H9 (cell line): Measurements from ENCODE around the gene ARHGAP40. TPM values are rescaled to one million over a fixed set of nuclear protein-coding genes. Genes with fewer than 3 reads are reported as not detected.

ENCODE experiments used
- DNase-seq: peaks from one replicate; pipeline ENCODE4 v3.0.0-alpha.2; 2017
- H2AFZ ChIP-seq: one replicate; pipeline ENCODE4 v1.6.1; 2013; ENCODE audit warnings: mild to moderate bottlenecking, low read length, control low read depth, moderate library complexity
- H2AK5ac ChIP-seq: 2 replicates; pipeline ENCODE4 v1.6.1; 2013; ENCODE audit warnings: low read length, control low read depth, mixed read lengths; ENCODE audit not compliant: insufficient read length
- H2BK120ac ChIP-seq: one replicate; pipeline ENCODE4 v1.6.1; 2013; ENCODE audit warnings: low read depth, mild to moderate bottlenecking, low read length, control low read depth, inconsistent platforms; ENCODE audit not compliant: poor library complexity, severe bottlenecking
- H2BK12ac ChIP-seq: 2 replicates; pipeline ENCODE4 v1.6.1; 2013; ENCODE audit warnings: low read length, control low read depth, mixed read lengths, low read depth; ENCODE audit not compliant: insufficient read length
- H2BK15ac ChIP-seq: 2 replicates; pipeline ENCODE4 v1.6.1; 2013; ENCODE audit warnings: low read depth, low read length, control low read depth
- H2BK20ac ChIP-seq: one replicate; pipeline ENCODE4 v1.6.1; 2013; ENCODE audit warnings: low read depth, mild to moderate bottlenecking, low read length, control low read depth, inconsistent platforms; ENCODE audit not compliant: poor library complexity, severe bottlenecking
- H2BK5ac ChIP-seq: 2 replicates; pipeline ENCODE4 v1.6.1; 2013; ENCODE audit warnings: low read length, control low read depth, mixed read lengths; ENCODE audit not compliant: insufficient read length
- H3K14ac ChIP-seq: 2 replicates; pipeline ENCODE4 v1.6.1; 2013; ENCODE audit warnings: low read length, control low read depth; ENCODE audit not compliant: insufficient read depth
- H3K18ac ChIP-seq: 2 replicates; pipeline ENCODE4 v1.6.1; 2013; ENCODE audit warnings: low read depth, mild to moderate bottlenecking, mixed read lengths, low read length, control low read depth; ENCODE audit not compliant: insufficient read length
- H3K23ac ChIP-seq: 2 replicates; pipeline ENCODE4 v1.6.1; 2013; ENCODE audit warnings: low read length, control low read depth, mixed read lengths, low read depth; ENCODE audit not compliant: insufficient read length
- H3K23me2 ChIP-seq: 2 replicates; pipeline ENCODE4 v1.6.1; 2013; ENCODE audit warnings: low read depth, mild to moderate bottlenecking, mixed read lengths, low read length, control low read depth; ENCODE audit not compliant: insufficient read length, poor library complexity, severe bottlenecking
- H3K27ac ChIP-seq: 2 replicates; pipeline ENCODE4 v1.5.1; 2013; ENCODE audit warnings: low read length, control low read depth, mixed read lengths, low read depth; ENCODE audit not compliant: insufficient read length
- H3K27me3 ChIP-seq: 2 replicates; pipeline ENCODE4 v1.6.1; 2013; ENCODE audit warnings: low read length, control low read depth, inconsistent platforms; ENCODE audit not compliant: insufficient read depth
- H3K4ac ChIP-seq: 2 replicates; pipeline ENCODE4 v1.6.1; 2013; ENCODE audit warnings: low read depth, mild to moderate bottlenecking, control low read depth, inconsistent platforms, low read length, moderate library complexity
- H3K4me1 ChIP-seq: 2 replicates; pipeline ENCODE4 v1.6.1; 2013; ENCODE audit warnings: low read length, control low read depth, inconsistent platforms; ENCODE audit not compliant: insufficient read depth
- H3K4me2 ChIP-seq: 2 replicates; pipeline ENCODE4 v1.6.1; 2013; ENCODE audit warnings: low read length, control low read depth, mixed read lengths; ENCODE audit not compliant: insufficient read length, insufficient read depth
- H3K56ac ChIP-seq: 2 replicates; pipeline ENCODE4 v1.6.1; 2013; ENCODE audit warnings: low read depth, mild to moderate bottlenecking, mixed read lengths, low read length, control low read depth; ENCODE audit not compliant: insufficient read length
- H3K79me1 ChIP-seq: 2 replicates; pipeline ENCODE4 v1.6.1; 2013; ENCODE audit warnings: low read depth, mild to moderate bottlenecking, moderate library complexity, low read length, control low read depth, inconsistent platforms; ENCODE audit not compliant: insufficient read depth, poor library complexity, severe bottlenecking
- H3K79me2 ChIP-seq: 2 replicates; pipeline ENCODE4 v1.6.1; 2013; ENCODE audit warnings: low read length, control low read depth, inconsistent platforms; ENCODE audit not compliant: insufficient read depth
- H3K9ac ChIP-seq: 2 replicates; pipeline ENCODE4 v1.6.1; 2013; ENCODE audit warnings: low read length, control low read depth, mixed read lengths; ENCODE audit not compliant: insufficient read length; ENCODE audit errors: extremely low read depth
- H3K9me3 ChIP-seq: one replicate; pipeline ENCODE4 v1.6.1; 2013; ENCODE audit warnings: low read depth, low read length, inconsistent platforms; ENCODE audit not compliant: control insufficient read depth
- H3T11ph ChIP-seq: one replicate; pipeline ENCODE4 v1.6.1; 2013; ENCODE audit warnings: mild to moderate bottlenecking, low read length, control low read depth, inconsistent platforms
- H4K20me1 ChIP-seq: one replicate; pipeline ENCODE4 v1.6.1; 2013; ENCODE audit not compliant: control insufficient read depth, insufficient read length, insufficient read depth
- H4K5ac ChIP-seq: 2 replicates; pipeline ENCODE4 v1.6.1; 2013; ENCODE audit warnings: low read depth, mild to moderate bottlenecking, mixed read lengths, low read length, control low read depth; ENCODE audit not compliant: insufficient read length
- H4K8ac ChIP-seq: replicated peaks from 2 replicates; pipeline ENCODE4 v1.6.1; 2013; ENCODE audit warnings: low read length, control low read depth, mixed read lengths, low read depth; ENCODE audit not compliant: insufficient read length
- H4K91ac ChIP-seq: 2 replicates; pipeline ENCODE4 v1.6.1; 2013; ENCODE audit warnings: low read depth, mild to moderate bottlenecking, moderate library complexity, mixed read lengths, low read length, control low read depth; ENCODE audit not compliant: insufficient read length
- H3K27ac Mint-ChIP-seq, 3 experiments: 2 replicates in 2 of 3; 3 replicates in 1 of 3; pipeline ENCODE4 v1.8.0; 2020 to 2021; ENCODE audit warnings: mixed read lengths in 3 of 3, mild to moderate bottlenecking in 1 of 3, moderate library complexity in 1 of 3
- H3K27me3 Mint-ChIP-seq: 2 replicates; pipeline ENCODE4 v1.8.0; 2021; ENCODE audit warnings: low read depth, mild to moderate bottlenecking, moderate library complexity, mixed read lengths
- H3K36me3 Mint-ChIP-seq, 3 experiments: 2 replicates in 2 of 3; 3 replicates in 1 of 3; pipeline ENCODE4 v1.8.0; 2020 to 2021; ENCODE audit warnings: low read depth in 3 of 3, mixed read lengths in 3 of 3; ENCODE audit not compliant: insufficient read depth in 1 of 3
- H3K4me1 Mint-ChIP-seq, 2 experiments: 2 replicates each; pipeline ENCODE4 v1.8.0; 2020; ENCODE audit warnings: mixed read lengths in 2 of 2
- H3K4me3 Mint-ChIP-seq, 2 experiments: 2 replicates in 1 of 2; 3 replicates in 1 of 2; pipeline ENCODE4 v1.8.0; 2020 to 2021; ENCODE audit warnings: mild to moderate bottlenecking in 2 of 2, mixed read lengths in 2 of 2, moderate library complexity in 1 of 2
- H3K9me3 Mint-ChIP-seq, 2 experiments: 2 replicates in 1 of 2; 3 replicates in 1 of 2; pipeline ENCODE4 v1.8.0; 2020; ENCODE audit warnings: mild to moderate bottlenecking in 2 of 2, mixed read lengths in 2 of 2, moderate library complexity in 1 of 2
- CTCF ChIP-seq: fragments of 200-600 bp; sonication (generic); conservative IDR thresholded peaks from 3 replicates; pipeline ENCODE4 v1.8.0; 2021; ENCODE audit warnings: antibody characterized with exemption, mild to moderate bottlenecking
- WGBS: extraction: QIAGEN DNeasy Blood & Tissue Kit; methylation state at CpG from one replicate; pipeline ENCODE4 v1.1.7; 2013; ENCODE audit warnings: missing lambda C conversion rate, low lambda C conversion rate, mixed read lengths; ENCODE audit not compliant: insufficient read length; ENCODE audit errors: extremely low coverage; 5-methylcytosine and 5-hydroxymethylcytosine counted together
- total RNA-seq: library from RNA; stranded (reverse); gene quantifications from 2 replicates; pipeline ENCODE4 v1.2.1, GENCODE V29; 2021

The ARHGAP40 gene
- total RNA-seq, 1 experiment from 2014 or later: 0.17 TPM

GRCh38 chr20:38652995-38653394 lies 51.4 kb downstream of the ARHGAP40 start:
- H3K4me3 Mint-ChIP-seq: no peak overlapping the region
- no peaks in the 10 kb centered on the region; the same call in 1 of the 2 replicates for H3K27me3 ChIP-seq
- H2BK120ac ChIP-seq: no peak overlapping the region

More at GRCh38 chr20:38652995-38653394, 51.4 kb downstream of the ARHGAP40 start:
- Mint-ChIP-seq H3K9me3 (peaks cover 3 to 4% of the 10 kb centered on the region in 2 experiments; a peak in 4 of 5 replicates), H3K36me3 (peaks cover 0 to 1% (median 0%) of the 10 kb centered on the region in 3 experiments; a peak in 3 of 7 replicates), H3K27me3 (peaks cover 51% of the 10 kb centered on the region), H3K4me1 (peaks cover 2 to 12% of the 10 kb centered on the region in 2 experiments; a peak in 2 of 4 replicates), H3K27ac (no peak overlapping the region)
- H3K27ac ChIP-seq: no peak overlapping the region
- H2BK20ac ChIP-seq: no peak overlapping the region
- no peaks in the 10 kb centered on the region for H3K9me3 ChIP-seq
- H3K79me1 ChIP-seq: no peaks in the 10 kb centered on the region
- no peak overlapping the region for H3T11ph ChIP-seq
- H2BK15ac ChIP-seq: no peak overlapping the region
- H2AK5ac ChIP-seq: no peak overlapping the region
- H2AFZ ChIP-seq: no peak overlapping the region
- no peak overlapping the region for H3K18ac ChIP-seq
- no peak overlapping the region for H3K4ac ChIP-seq
- no peak overlapping the region for H2BK12ac ChIP-seq
- H3K23ac ChIP-seq: no peak overlapping the region
- no peak overlapping the region for H4K5ac ChIP-seq
- H4K91ac ChIP-seq: no peak overlapping the region
- no peaks in the 10 kb centered on the region for H4K20me1 ChIP-seq
- H3K4me1 ChIP-seq: no peaks in the 10 kb centered on the region
- H2BK5ac ChIP-seq: no peak overlapping the region
- no peak for DNase-seq
- no peak overlapping the region for H4K8ac ChIP-seq
- 100% methylated on average over 1 of the region's 2 CpGs for WGBS
- no peaks in the 10 kb centered on the region for H3K79me2 ChIP-seq
- no peak overlapping the region for H3K9ac ChIP-seq
- no peak overlapping the region for H3K4me2 ChIP-seq
- H3K14ac ChIP-seq: no peak overlapping the region
- no peaks in the 10 kb centered on the region for H3K23me2 ChIP-seq
- no peak for TF ChIP-seq CTCF
- no peak overlapping the region for H3K56ac ChIP-seq
